Measurements from ENCODE around the gene UBR4.

UBR4 gene

GRCh38 chr1:19122668-19123067 is 87.4 kb downstream of the UBR4 start:
- no peak for DNase-seq (ENCODE audit: low spot score)
- TF ChIP-seq CTCF (IDR thresholded peaks at IDR 0.05; ENCODE audit: extremely low read depth, missing control alignments), result no peak

- TF ChIP-seq CTCF (IDR thresholded peaks at IDR 0.05; ENCODE audit: extremely low read depth, missing control alignments), result no peak
- no peak for DNase-seq (ENCODE audit: low spot score)
Observed at GRCh38 chr1:19121192-19121591, 88.9 kb downstream of the UBR4 start.

- TF ChIP-seq CTCF (IDR thresholded peaks at IDR 0.05; ENCODE audit: extremely low read depth, missing control alignments), result no peak
- DNase-seq (ENCODE audit: low spot score), result no peak
Observed at GRCh38 chr1:19120070-19120469, 90.0 kb downstream of the UBR4 start.

GRCh38 chr1:19115082-19115808 is 94.8 kb downstream of the UBR4 start:
- TF ChIP-seq CTCF (IDR thresholded peaks at IDR 0.05; ENCODE audit: extremely low read depth, missing control alignments), result no peak
- DNase-seq (ENCODE audit: low spot score), result no peak

- no peak for TF ChIP-seq CTCF (IDR thresholded peaks at IDR 0.05; ENCODE audit: extremely low read depth, missing control alignments)
- DNase-seq (ENCODE audit: low spot score), result peak; percentile 26
Observed at GRCh38 chr1:19113697-19114092, 96.4 kb downstream of the UBR4 start.

- no peak for TF ChIP-seq CTCF (IDR thresholded peaks at IDR 0.05; ENCODE audit: extremely low read depth, missing control alignments)
- DNase-seq (ENCODE audit: low spot score), result no peak
Observed at GRCh38 chr1:19112891-19113696, 97.0 kb downstream of the UBR4 start.

- no peak for DNase-seq (ENCODE audit: low spot score)
- TF ChIP-seq CTCF (IDR thresholded peaks at IDR 0.05; ENCODE audit: extremely low read depth, missing control alignments), result no peak
Observed at GRCh38 chr1:19110257-19110927, 99.7 kb downstream of the UBR4 start.

Measured in GM20000 (cell line).